GM19324 (cell line): ENCODE data around the gene ALK.

Experiments used
- ATAC-seq: cut with Tn5 transposase; IDR thresholded peaks from one replicate; pipeline ENCODE4 v1.9.1; 2021; ENCODE audit warnings: mild to moderate bottlenecking, moderate library complexity; ENCODE audit not compliant: unreplicated experiment, low FRiP score

The ALK gene

GRCh38 chr2:29725610-29726009, 195.8 kb downstream of the ALK start:
- no peak for ATAC-seq

- peak; percentile 51 for ATAC-seq
These were observed 197.1 kb downstream of the ALK start for GRCh38 chr2:29724282-29724681.

GRCh38 chr2:29723255-29724001, 198.0 kb downstream of the ALK start:
- ATAC-seq = peak; percentile 51

- ATAC-seq = no peak
These were observed 201.7 kb downstream of the ALK start for GRCh38 chr2:29719639-29720038.

- ATAC-seq = no peak
These were observed 203.2 kb downstream of the ALK start for GRCh38 chr2:29718076-29718686.

- no peak for ATAC-seq
These were observed 205.7 kb downstream of the ALK start for GRCh38 chr2:29715655-29716054.

- no peak for ATAC-seq
These were observed 207.1 kb downstream of the ALK start for GRCh38 chr2:29714333-29714732.

- no peak for ATAC-seq
These were observed 215.1 kb downstream of the ALK start for GRCh38 chr2:29706171-29706720.

- no peak for ATAC-seq
These were observed 215.8 kb downstream of the ALK start for GRCh38 chr2:29705616-29706015.

GRCh38 chr2:29703336-29703735, 218.1 kb downstream of the ALK start:
- no peak for ATAC-seq

GRCh38 chr2:29702276-29702675, 219.1 kb downstream of the ALK start:
- no peak for ATAC-seq

GRCh38 chr2:29700560-29700959, 220.8 kb downstream of the ALK start:
- no peak for ATAC-seq

GRCh38 chr2:29699045-29699444, 222.3 kb downstream of the ALK start:
- ATAC-seq = no peak

GRCh38 chr2:29698216-29698615, 223.2 kb downstream of the ALK start:
- no peak for ATAC-seq

GRCh38 chr2:29697715-29698114, 223.7 kb downstream of the ALK start:
- no peak for ATAC-seq

GRCh38 chr2:29697181-29697580, 224.2 kb downstream of the ALK start:
- no peak for ATAC-seq

GRCh38 chr2:29694741-29695140, 226.6 kb downstream of the ALK start:
- ATAC-seq = no peak

- no peak for ATAC-seq
These were observed 229.9 kb downstream of the ALK start for GRCh38 chr2:29691391-29691950.

- ATAC-seq = no peak
These were observed 231.7 kb downstream of the ALK start for GRCh38 chr2:29689666-29690065.

GRCh38 chr2:29688429-29688828, 233.0 kb downstream of the ALK start:
- ATAC-seq = no peak

GRCh38 chr2:29687121-29687520, 234.3 kb downstream of the ALK start:
- ATAC-seq = no peak
